ENCODE measurements around the gene MAP2K2.

DNA sequence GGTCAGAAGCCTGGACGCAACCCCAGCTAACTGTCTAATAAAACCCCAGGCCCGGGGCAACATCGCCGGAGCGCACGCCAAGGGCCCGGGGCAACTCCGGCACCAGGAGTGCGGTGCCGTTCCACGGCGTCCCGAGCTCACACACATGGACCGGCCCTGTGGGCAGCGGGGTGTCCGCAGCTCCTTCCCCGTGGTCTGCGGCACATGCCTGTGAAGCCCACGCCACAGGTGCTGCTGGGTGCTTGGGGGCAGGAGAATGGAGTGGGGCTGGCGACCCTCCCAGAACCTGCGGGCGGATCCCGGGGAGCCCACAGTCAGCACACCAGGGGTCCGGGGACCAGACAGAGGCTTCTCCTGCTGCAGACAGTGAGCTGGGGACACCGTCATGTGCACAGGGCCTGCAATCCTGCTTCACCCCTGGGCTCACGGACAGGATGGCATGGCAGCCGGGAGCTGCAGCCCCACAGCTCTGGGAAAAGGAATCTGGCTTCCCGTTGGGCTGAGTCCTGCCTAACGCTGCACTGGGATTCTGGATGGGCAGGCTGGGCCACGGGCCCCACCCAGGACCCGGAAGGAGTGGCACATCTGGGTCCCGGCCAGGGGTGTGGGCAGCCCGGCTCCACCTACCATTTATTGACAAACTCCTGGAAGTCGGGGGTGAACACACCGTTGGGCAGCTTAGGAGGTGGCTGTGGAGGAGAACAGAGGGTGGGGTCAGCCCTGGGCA is 29.0 kb downstream of the MAP2K2 start:
- TF ChIP-seq ZNF317 (CRISPR knock-in tag; IDR thresholded peaks at IDR 0.05; ENCODE audit: borderline replicate concordance, low read depth) (no peak), MAX (CRISPR knock-in tag; IDR thresholded peaks at IDR 0.05) (no peak), ATF2 (CRISPR knock-in tag; IDR thresholded peaks at IDR 0.05; ENCODE audit: borderline replicate concordance, low read depth) (no peak), FOXJ3 (CRISPR knock-in tag; IDR thresholded peaks at IDR 0.05; ENCODE audit: borderline replicate concordance) (no peak), ESRRA (CRISPR knock-in tag; IDR thresholded peaks at IDR 0.05; ENCODE audit: borderline replicate concordance) (no peak), JUN (CRISPR knock-in tag; IDR thresholded peaks at IDR 0.05) (no peak), USF2 (CRISPR knock-in tag; IDR thresholded peaks at IDR 0.05) (no peak), FOXK1 (CRISPR knock-in tag; IDR thresholded peaks at IDR 0.05) (no peak), NFYB (CRISPR knock-in tag; conservative IDR thresholded peaks at IDR 0.05; ENCODE audit: low read depth) (no peak), ZNF121 (CRISPR knock-in tag; IDR thresholded peaks at IDR 0.05) (no peak)
- TF ChIP-seq, protein P1, sequence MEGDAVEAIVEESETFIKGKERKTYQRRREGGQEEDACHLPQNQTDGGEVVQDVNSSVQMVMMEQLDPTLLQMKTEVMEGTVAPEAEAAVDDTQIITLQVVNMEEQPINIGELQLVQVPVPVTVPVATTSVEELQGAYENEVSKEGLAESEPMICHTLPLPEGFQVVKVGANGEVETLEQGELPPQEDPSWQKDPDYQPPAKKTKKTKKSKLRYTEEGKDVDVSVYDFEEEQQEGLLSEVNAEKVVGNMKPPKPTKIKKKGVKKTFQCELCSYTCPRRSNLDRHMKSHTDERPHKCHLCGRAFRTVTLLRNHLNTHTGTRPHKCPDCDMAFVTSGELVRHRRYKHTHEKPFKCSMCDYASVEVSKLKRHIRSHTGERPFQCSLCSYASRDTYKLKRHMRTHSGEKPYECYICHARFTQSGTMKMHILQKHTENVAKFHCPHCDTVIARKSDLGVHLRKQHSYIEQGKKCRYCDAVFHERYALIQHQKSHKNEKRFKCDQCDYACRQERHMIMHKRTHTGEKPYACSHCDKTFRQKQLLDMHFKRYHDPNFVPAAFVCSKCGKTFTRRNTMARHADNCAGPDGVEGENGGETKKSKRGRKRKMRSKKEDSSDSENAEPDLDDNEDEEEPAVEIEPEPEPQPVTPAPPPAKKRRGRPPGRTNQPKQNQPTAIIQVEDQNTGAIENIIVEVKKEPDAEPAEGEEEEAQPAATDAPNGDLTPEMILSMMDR (IDR thresholded peaks at IDR 0.05), result no peak
- TF ChIP-seq, protein P2, sequence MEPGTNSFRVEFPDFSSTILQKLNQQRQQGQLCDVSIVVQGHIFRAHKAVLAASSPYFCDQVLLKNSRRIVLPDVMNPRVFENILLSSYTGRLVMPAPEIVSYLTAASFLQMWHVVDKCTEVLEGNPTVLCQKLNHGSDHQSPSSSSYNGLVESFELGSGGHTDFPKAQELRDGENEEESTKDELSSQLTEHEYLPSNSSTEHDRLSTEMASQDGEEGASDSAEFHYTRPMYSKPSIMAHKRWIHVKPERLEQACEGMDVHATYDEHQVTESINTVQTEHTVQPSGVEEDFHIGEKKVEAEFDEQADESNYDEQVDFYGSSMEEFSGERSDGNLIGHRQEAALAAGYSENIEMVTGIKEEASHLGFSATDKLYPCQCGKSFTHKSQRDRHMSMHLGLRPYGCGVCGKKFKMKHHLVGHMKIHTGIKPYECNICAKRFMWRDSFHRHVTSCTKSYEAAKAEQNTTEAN (CRISPR knock-in tag; IDR thresholded peaks at IDR 0.05), result no peak
- TF ChIP-seq, protein P3, sequence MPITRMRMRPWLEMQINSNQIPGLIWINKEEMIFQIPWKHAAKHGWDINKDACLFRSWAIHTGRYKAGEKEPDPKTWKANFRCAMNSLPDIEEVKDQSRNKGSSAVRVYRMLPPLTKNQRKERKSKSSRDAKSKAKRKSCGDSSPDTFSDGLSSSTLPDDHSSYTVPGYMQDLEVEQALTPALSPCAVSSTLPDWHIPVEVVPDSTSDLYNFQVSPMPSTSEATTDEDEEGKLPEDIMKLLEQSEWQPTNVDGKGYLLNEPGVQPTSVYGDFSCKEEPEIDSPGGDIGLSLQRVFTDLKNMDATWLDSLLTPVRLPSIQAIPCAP (CRISPR knock-in tag; IDR thresholded peaks at IDR 0.05), result no peak
- TF ChIP-seq, protein P4, sequence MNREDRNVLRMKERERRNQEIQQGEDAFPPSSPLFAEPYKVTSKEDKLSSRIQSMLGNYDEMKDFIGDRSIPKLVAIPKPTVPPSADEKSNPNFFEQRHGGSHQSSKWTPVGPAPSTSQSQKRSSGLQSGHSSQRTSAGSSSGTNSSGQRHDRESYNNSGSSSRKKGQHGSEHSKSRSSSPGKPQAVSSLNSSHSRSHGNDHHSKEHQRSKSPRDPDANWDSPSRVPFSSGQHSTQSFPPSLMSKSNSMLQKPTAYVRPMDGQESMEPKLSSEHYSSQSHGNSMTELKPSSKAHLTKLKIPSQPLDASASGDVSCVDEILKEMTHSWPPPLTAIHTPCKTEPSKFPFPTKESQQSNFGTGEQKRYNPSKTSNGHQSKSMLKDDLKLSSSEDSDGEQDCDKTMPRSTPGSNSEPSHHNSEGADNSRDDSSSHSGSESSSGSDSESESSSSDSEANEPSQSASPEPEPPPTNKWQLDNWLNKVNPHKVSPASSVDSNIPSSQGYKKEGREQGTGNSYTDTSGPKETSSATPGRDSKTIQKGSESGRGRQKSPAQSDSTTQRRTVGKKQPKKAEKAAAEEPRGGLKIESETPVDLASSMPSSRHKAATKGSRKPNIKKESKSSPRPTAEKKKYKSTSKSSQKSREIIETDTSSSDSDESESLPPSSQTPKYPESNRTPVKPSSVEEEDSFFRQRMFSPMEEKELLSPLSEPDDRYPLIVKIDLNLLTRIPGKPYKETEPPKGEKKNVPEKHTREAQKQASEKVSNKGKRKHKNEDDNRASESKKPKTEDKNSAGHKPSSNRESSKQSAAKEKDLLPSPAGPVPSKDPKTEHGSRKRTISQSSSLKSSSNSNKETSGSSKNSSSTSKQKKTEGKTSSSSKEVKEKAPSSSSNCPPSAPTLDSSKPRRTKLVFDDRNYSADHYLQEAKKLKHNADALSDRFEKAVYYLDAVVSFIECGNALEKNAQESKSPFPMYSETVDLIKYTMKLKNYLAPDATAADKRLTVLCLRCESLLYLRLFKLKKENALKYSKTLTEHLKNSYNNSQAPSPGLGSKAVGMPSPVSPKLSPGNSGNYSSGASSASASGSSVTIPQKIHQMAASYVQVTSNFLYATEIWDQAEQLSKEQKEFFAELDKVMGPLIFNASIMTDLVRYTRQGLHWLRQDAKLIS (CRISPR knock-in tag; IDR thresholded peaks at IDR 0.05; ENCODE audit: borderline replicate concordance), result no peak
